Stomach (tissue), 4 donors: ENCODE results near the gene PLXNA2.

Experiments used
- CTCF ChIP-seq, 7 experiments: fragments of 450-650 bp in 4 of 7; fragments of 200-600 bp in 3 of 7; sonication (generic) in 3 of 7; IDR thresholded peaks; one replicate each; pipeline ENCODE4 v1.5.1; 2016 to 2019; ENCODE audit warnings: antibody characterized with exemption in 7 of 7, control low read depth in 2 of 7, mild to moderate bottlenecking in 1 of 7
- EP300 ChIP-seq: sonication (generic); formaldehyde crosslinking; IDR thresholded peaks from one replicate; pipeline ENCODE4 v1.6.1; 2017; ENCODE audit warnings: antibody characterized with exemption
- POLR2A ChIP-seq, 4 donors: fragments of 450-650 bp; IDR thresholded peaks; one replicate each; pipeline ENCODE4 v1.6.1; 2016; ENCODE audit warnings: antibody characterized with exemption in 4 of 4, control low read depth in 2 of 4, mild to moderate bottlenecking in 1 of 4, moderate library complexity in 1 of 4
- POLR2AphosphoS5 ChIP-seq, 3 donors: sonication (generic); formaldehyde crosslinking; IDR thresholded peaks; one replicate each; pipeline ENCODE4 v1.6.1; 2016; ENCODE audit warnings: antibody characterized with exemption in 3 of 3

GRCh38 chr1:208242941-208243526 lies 1.1 kb downstream of the PLXNA2 start:
- peak in 1 of 7 experiments; percentile 4 for TF ChIP-seq CTCF (IDR thresholded peaks at IDR 0.05)
- no peak for TF ChIP-seq POLR2A (IDR thresholded peaks at IDR 0.05)
- TF ChIP-seq POLR2AphosphoS5 (IDR thresholded peaks at IDR 0.05), result no peak
- TF ChIP-seq EP300, result no peak
